H1 (cell line): ENCODE measurements around the gene CMTR1.

Source experiments
- ATF3 ChIP-seq: IDR thresholded peaks from 2 replicates; pipeline ENCODE4 v1.6.1; 2011; ENCODE audit warnings: low read depth, mild to moderate bottlenecking, low read length; ENCODE audit not compliant: insufficient read depth
- BCL11A ChIP-seq, 2 experiments: IDR thresholded peaks; one replicate each; pipeline ENCODE4 v1.6.1; 2011; ENCODE audit warnings: low read depth in 2 of 2, low read length in 2 of 2, mild to moderate bottlenecking in 2 of 2
- CEBPB ChIP-seq: IDR thresholded peaks from 2 replicates; pipeline ENCODE4 v1.6.1; 2012; ENCODE audit warnings: low read depth, low read length
- CREB1 ChIP-seq: IDR thresholded peaks from 2 replicates; pipeline ENCODE4 v1.6.1; 2012; ENCODE audit warnings: inconsistent platforms
- CTCF ChIP-seq, 3 experiments: IDR thresholded peaks; 1 replicate in 2 of 3; 2 replicates in 1 of 3; pipeline versions ENCODE4 v1.5.1 to v1.6.1; 2011; ENCODE audit warnings: low read length in 3 of 3, mild to moderate bottlenecking in 3 of 3, inconsistent platforms in 2 of 3, low read depth in 1 of 3, moderate library complexity in 1 of 3; ENCODE audit not compliant: insufficient read depth in 1 of 3; ENCODE audit errors: control extremely low read depth in 1 of 3
- E2F6 ChIP-seq: IDR thresholded peaks from 2 replicates; pipeline ENCODE4 v1.6.1; 2012; ENCODE audit warnings: inconsistent platforms
- EZH2 ChIP-seq: fragments of 200-600 bp; sonication (generic); IDR thresholded peaks from 2 replicates; pipeline ENCODE4 v1.7.1; 2012; ENCODE audit warnings: low read depth, mild to moderate bottlenecking, moderate library complexity, low read length, inconsistent platforms; ENCODE audit not compliant: severe bottlenecking
- JUN ChIP-seq: IDR thresholded peaks from 2 replicates; pipeline ENCODE4 v1.6.1; 2011; ENCODE audit warnings: low read depth, mild to moderate bottlenecking, improper control_type of control experiment, low read length
- MAX ChIP-seq: IDR thresholded peaks from 2 replicates; pipeline ENCODE4 v1.6.1; 2012; ENCODE audit warnings: inconsistent platforms
- PHF8 ChIP-seq: fragments of 200-600 bp; sonication (generic); conservative IDR thresholded peaks from 2 replicates; pipeline ENCODE4 v1.7.1; 2012; ENCODE audit warnings: low read depth, mild to moderate bottlenecking, inconsistent platforms, low read length, moderate library complexity
- RAD21 ChIP-seq, 2 experiments: IDR thresholded peaks in 1 of 2; conservative IDR thresholded peaks in 1 of 2; 2 replicates each; pipeline ENCODE4 v1.6.1; 2011; ENCODE audit warnings: low read depth in 2 of 2, low read length in 2 of 2, improper control_type of control experiment in 1 of 2, inconsistent platforms in 1 of 2, mild to moderate bottlenecking in 1 of 2, moderate library complexity in 1 of 2
- TAF1 ChIP-seq: IDR thresholded peaks from 2 replicates; pipeline ENCODE4 v1.6.1; 2011; ENCODE audit warnings: mild to moderate bottlenecking, low read depth, low read length
- USF2 ChIP-seq: IDR thresholded peaks from 2 replicates; pipeline ENCODE4 v1.6.1; 2011; ENCODE audit warnings: low read length, improper control_type of control experiment

- no peak for TF ChIP-seq PHF8
- no peak for TF ChIP-seq CTCF (IDR thresholded peaks at IDR 0.05; ENCODE audit: control extremely low read depth in 1 of 3, insufficient read depth in 1 of 3, low read depth in 1 of 3, low read length in 3 of 3)
- TF ChIP-seq RAD21 (IDR thresholded peaks at IDR 0.05 in 1 of 2, conservative IDR thresholded peaks at IDR 0.05 in 1 of 2; ENCODE audit: low read depth in 2 of 2, low read length in 2 of 2), result no peak
- no peak for TF ChIP-seq BCL11A (IDR thresholded peaks at IDR 0.05; ENCODE audit: low read depth in 2 of 2, low read length in 2 of 2)
- TF ChIP-seq TAF1, result no peak
- TF ChIP-seq MAX, result no peak
- TF ChIP-seq EZH2, result no peak
- TF ChIP-seq E2F6, result no peak
- TF ChIP-seq USF2, result no peak
- TF ChIP-seq JUN, result no peak
- no peak for TF ChIP-seq ATF3
- no peak for TF ChIP-seq CREB1
- TF ChIP-seq CEBPB, result no peak
Observed at GRCh38 chr6:37490536-37491170, 57.6 kb downstream of the CMTR1 start.
